Measurements from ENCODE around the gene ASF1B.

DNA sequence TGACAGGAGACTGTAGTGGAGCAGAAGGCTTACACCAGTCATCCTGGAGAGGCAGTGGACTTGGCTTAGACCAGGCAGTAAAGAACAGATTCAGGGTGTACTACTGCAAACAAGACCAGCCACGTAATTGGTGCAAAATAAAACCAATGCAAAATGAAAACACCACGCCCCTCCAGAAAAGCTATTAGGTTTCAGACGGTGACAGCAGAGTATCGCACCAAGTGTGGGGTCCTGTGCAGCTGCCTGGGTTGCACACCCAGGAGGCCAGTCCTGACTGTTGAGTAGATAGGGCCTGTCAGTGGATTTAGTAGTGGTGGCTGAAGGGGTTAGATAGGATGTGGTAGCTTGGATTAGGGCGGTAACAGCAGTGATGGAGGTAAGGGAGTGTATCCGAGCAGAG, 13.5 kb downstream of the ASF1B start:
- TF ChIP-seq, protein P1, sequence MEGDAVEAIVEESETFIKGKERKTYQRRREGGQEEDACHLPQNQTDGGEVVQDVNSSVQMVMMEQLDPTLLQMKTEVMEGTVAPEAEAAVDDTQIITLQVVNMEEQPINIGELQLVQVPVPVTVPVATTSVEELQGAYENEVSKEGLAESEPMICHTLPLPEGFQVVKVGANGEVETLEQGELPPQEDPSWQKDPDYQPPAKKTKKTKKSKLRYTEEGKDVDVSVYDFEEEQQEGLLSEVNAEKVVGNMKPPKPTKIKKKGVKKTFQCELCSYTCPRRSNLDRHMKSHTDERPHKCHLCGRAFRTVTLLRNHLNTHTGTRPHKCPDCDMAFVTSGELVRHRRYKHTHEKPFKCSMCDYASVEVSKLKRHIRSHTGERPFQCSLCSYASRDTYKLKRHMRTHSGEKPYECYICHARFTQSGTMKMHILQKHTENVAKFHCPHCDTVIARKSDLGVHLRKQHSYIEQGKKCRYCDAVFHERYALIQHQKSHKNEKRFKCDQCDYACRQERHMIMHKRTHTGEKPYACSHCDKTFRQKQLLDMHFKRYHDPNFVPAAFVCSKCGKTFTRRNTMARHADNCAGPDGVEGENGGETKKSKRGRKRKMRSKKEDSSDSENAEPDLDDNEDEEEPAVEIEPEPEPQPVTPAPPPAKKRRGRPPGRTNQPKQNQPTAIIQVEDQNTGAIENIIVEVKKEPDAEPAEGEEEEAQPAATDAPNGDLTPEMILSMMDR (IDR thresholded peaks at IDR 0.05; ENCODE audit: insufficient read depth, low read length, poor library complexity, severe bottlenecking), result no peak
- TF ChIP-seq EZH2phosphoT487 (conservative IDR thresholded peaks at IDR 0.05; ENCODE audit: low read length), result no peak
